ENCODE measurements around the gene SLC22A13. TPM values are rescaled to one million over a fixed set of nuclear protein-coding genes. Genes with fewer than 3 reads are reported as not detected.

Gene SLC22A13, protein sequence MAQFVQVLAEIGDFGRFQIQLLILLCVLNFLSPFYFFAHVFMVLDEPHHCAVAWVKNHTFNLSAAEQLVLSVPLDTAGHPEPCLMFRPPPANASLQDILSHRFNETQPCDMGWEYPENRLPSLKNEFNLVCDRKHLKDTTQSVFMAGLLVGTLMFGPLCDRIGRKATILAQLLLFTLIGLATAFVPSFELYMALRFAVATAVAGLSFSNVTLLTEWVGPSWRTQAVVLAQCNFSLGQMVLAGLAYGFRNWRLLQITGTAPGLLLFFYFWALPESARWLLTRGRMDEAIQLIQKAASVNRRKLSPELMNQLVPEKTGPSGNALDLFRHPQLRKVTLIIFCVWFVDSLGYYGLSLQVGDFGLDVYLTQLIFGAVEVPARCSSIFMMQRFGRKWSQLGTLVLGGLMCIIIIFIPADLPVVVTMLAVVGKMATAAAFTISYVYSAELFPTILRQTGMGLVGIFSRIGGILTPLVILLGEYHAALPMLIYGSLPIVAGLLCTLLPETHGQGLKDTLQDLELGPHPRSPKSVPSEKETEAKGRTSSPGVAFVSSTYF
- total RNA-seq, result 0.20 and 0.51 TPM in 2 replicates

DNA sequence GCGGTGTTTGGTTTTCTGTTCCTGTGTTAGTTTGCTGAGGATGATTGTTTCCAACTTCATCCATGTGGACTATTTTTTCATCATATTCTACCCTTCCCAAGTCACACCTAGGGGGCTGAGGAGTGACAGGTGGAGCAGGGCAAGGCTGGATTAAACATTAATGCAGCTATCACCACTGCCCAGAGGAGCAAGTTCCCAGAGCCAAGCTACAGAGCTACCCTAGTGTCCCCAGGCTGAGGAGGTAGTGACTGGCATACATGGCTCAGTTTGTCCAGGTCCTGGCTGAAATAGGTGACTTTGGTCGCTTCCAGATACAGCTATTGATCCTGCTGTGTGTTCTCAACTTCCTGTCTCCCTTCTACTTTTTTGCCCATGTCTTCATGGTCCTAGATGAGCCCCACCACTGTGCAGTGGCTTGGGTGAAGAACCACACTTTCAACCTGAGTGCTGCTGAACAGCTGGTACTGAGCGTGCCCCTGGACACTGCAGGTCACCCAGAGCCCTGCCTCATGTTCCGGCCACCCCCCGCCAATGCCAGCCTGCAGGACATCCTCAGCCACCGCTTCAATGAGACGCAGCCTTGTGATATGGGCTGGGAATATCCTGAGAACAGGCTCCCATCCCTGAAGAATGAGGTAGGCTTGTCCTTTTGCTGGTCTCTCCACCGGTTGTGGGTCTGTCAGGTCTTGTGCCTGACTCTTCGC, at the start of gene SLC22A13:
Gene SLC22A13 (plus strand): TSS at position 209 of the 704 bp plus-strand sequence. CDS start 49 bp downstream, at position 258.
- H3K27ac Mint-ChIP-seq, result no peak within 1 kb of the TSS
- ChIA-PET CTCF (no interaction called here), POLR2A (no interaction called here)
- no peaks in the 10 kb centered on the region for H3K36me3 Mint-ChIP-seq (ENCODE audit: low read depth)
- H3K4me1 Mint-ChIP-seq, result peaks cover 19% of the 10 kb centered on the region
- intact Hi-C loops (cut with micrococcal nuclease), result no loop called here
- TF ChIP-seq, protein P1, sequence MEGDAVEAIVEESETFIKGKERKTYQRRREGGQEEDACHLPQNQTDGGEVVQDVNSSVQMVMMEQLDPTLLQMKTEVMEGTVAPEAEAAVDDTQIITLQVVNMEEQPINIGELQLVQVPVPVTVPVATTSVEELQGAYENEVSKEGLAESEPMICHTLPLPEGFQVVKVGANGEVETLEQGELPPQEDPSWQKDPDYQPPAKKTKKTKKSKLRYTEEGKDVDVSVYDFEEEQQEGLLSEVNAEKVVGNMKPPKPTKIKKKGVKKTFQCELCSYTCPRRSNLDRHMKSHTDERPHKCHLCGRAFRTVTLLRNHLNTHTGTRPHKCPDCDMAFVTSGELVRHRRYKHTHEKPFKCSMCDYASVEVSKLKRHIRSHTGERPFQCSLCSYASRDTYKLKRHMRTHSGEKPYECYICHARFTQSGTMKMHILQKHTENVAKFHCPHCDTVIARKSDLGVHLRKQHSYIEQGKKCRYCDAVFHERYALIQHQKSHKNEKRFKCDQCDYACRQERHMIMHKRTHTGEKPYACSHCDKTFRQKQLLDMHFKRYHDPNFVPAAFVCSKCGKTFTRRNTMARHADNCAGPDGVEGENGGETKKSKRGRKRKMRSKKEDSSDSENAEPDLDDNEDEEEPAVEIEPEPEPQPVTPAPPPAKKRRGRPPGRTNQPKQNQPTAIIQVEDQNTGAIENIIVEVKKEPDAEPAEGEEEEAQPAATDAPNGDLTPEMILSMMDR (IDR thresholded peaks at IDR 0.05), result no peak
- ATAC-seq (ENCODE audit: low read depth) (no peak), DNase-seq (no peak)
- H3K27me3 Mint-ChIP-seq, result no peaks in the 10 kb centered on the region
- no peak within 1 kb of the TSS for H3K4me3 Mint-ChIP-seq
- H3K9me3 Mint-ChIP-seq, result no peaks in the 10 kb centered on the region

DNA sequence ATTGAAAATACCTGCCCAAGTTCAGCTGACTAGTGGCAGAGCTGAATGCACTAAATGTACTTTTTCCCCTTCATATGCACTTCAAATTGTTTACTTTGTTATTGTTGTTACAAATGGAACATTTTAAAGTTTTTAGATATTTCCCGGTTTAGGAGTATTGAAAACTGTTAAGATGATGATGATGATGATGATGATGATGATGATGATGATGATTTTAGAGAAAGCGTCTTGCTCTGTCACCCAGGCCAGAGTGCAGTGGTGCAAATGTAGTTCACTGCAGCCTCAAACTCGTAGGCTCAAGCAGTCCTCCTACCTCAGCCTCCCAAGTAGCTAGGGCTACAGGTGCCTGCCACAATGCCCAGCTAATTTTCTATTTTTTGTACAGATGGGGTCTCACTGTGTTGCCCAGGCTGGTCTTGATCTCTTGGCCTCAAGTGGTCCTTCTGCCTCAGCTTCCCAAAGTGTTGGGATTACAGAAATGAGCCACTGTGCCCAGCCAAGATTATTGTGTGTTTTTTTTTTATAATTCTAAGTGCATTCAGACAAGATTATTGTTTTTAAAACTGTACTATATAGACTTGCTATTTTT, 45.9 kb upstream of the SLC22A13 start:
- no peak for DNase-seq
- no peaks in the 10 kb centered on the region for H3K27me3 Mint-ChIP-seq
- intact Hi-C loops (cut with micrococcal nuclease), result no loop called here
- no peaks in the 10 kb centered on the region for H3K9me3 Mint-ChIP-seq
- no peak for ATAC-seq (ENCODE audit: low read depth)
- no peak overlapping the region for H3K27ac Mint-ChIP-seq
- ChIA-PET POLR2A (no interaction called here), CTCF (interaction anchor here (0.6 kb wide), 1 partner anchor 49 kb away, joined by 4 read pairs; no protein-coding TSS in a partner anchor)
- TF ChIP-seq, protein P1 (IDR thresholded peaks at IDR 0.05), result no peak
- no peak overlapping the region for H3K4me3 Mint-ChIP-seq
- H3K4me1 Mint-ChIP-seq, result peaks cover 16% of the 10 kb centered on the region
- peaks cover 52% of the 10 kb centered on the region for H3K36me3 Mint-ChIP-seq (ENCODE audit: low read depth)

DNA sequence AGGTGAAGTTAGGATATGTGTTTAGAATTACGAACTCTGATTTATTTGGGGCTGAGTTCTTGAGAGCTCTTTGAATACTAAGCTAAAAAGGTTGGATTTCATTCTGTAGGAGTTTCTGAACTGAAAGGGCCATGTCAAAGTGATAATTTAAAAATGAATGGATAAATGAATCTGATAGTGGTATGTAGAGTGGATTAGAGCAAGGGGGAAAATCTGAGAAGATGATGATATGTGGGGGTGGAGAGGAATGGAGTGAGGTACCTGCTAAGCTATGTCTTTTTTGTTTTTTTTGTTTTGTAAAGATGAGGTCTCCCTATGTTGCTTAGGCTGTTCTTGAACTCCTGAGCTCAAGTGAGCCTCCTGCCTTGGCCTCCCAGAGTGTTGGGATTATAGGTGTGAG, 44.6 kb upstream of the SLC22A13 start:
- Mint-ChIP-seq H3K27me3 (no peaks in the 10 kb centered on the region), H3K9me3 (no peaks in the 10 kb centered on the region), H3K4me3 (no peak overlapping the region), H3K4me1 (peaks cover 16% of the 10 kb centered on the region), H3K36me3 (ENCODE audit: low read depth) (peaks cover 62% of the 10 kb centered on the region), H3K27ac (no peak overlapping the region)
- DNase-seq (no peak), ATAC-seq (ENCODE audit: low read depth) (no peak)
- POLR2A ChIA-PET, result no interaction called here
- TF ChIP-seq, protein P1 (IDR thresholded peaks at IDR 0.05), result no peak
- CTCF ChIA-PET, result no interaction called here
- intact Hi-C loops (cut with micrococcal nuclease), result no loop called here

DNA sequence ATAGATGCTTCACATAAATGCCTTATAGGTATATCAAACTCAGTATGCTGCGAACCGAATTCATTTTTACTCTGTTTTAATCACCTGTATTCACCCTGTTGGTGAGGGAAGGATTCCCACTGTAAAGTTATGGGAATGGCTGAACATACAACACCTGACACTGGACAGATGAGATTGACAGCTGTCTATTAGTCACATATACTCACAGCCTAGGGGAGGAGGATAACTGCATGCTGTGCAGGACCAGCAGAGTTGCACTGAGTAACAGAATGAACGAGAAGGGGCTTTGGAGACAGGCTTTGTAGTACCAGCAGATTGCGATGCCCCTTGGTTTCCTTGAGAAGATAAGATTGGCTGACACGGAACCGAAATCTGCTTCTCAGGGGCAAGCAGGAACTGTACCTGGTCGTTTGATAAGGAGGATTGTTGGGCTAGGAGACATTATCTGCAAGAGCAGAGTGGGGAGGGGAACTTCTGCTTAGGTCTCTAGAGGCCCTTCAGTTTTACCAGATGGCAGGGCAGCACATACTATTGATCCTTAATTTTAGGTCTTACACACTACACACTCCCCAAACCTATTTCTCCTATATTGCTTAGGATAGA, 43.5 kb upstream of the SLC22A13 start:
- no peaks in the 10 kb centered on the region for H3K9me3 Mint-ChIP-seq

More for the DNA sequence above, 43.5 kb upstream of the SLC22A13 start:
- TF ChIP-seq, protein P1 (IDR thresholded peaks at IDR 0.05), result no peak
- no peak overlapping the region for H3K4me3 Mint-ChIP-seq
- H3K27ac Mint-ChIP-seq, result no peak overlapping the region
- ATAC-seq (ENCODE audit: low read depth) (no peak), DNase-seq (no peak)
- H3K27me3 Mint-ChIP-seq, result no peaks in the 10 kb centered on the region
- intact Hi-C loops (cut with micrococcal nuclease), result no loop called here
- peaks cover 8% of the 10 kb centered on the region for H3K4me1 Mint-ChIP-seq
- CTCF ChIA-PET, result no interaction called here
- H3K36me3 Mint-ChIP-seq (ENCODE audit: low read depth), result peaks cover 59% of the 10 kb centered on the region
- POLR2A ChIA-PET, result no interaction called here

Data from activated B cell treated with CpG ODN at 0.5 μM for 24 hours (primary cell).